Hematopoietic multipotent progenitor cell (in vitro differentiated cells): ENCODE data around the gene CD86. TPM values are rescaled to one million over a fixed set of nuclear protein-coding genes. Genes with fewer than 3 reads are reported as not detected.

Experiments used
- DNase-seq, 3 donors: peaks; one replicate each; pipeline ENCODE4 v3.0.0-alpha.2; 2011 to 2015; ENCODE audit warnings: low read depth in 2 of 3, low spot score in 2 of 3
- total RNA-seq: library from RNA; depleted of rRNA; stranded (reverse); fragments of >200 nt; gene quantifications from one replicate; pipeline ENCODE4 v1.2.3, GENCODE V29; 2012

Gene CD86
- total RNA-seq, 1 donor = 0.27 TPM

DNA sequence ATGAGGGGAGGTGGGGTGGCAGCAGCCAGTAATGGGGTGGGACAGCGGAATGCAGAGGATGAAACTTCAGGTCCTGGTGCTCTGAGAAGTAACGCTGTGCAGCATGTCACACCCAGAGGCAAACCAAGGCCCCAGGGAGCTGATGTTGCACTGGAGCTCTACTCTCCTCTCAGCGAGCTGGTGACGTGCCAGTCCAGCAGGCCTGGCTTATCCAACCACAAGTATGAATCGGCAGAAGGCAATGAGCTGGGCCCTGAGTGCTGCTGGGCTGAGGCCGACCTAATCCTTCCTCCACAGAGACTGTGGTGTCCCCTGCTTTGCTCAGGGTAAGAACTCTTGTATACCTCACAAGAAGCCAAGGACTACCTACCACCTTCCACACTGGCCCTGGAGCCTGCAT lies 30.5 kb downstream of the CD86 start:
- DNase-seq = peak in 1 of 3 donors; percentile 38

DNA sequence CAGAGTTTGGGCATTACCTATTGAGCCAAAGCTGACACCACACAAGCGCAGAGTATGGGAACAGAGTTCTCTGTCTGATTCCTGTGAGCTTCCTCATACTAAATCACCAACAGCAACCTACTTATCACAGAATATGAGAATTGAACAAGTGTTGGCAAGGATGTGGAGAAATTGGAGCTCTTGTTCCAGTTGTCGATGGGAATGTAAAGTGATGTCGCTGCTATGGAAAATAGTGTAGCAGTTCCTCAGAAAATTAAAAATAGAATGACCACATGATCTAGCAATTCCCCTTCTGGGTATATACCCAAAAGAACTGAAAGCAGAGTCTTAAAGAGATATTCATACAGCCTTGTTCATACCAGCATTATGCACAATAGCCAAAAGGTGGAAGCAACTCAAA lies 33.4 kb downstream of the CD86 start:
- DNase-seq = no peak

DNA sequence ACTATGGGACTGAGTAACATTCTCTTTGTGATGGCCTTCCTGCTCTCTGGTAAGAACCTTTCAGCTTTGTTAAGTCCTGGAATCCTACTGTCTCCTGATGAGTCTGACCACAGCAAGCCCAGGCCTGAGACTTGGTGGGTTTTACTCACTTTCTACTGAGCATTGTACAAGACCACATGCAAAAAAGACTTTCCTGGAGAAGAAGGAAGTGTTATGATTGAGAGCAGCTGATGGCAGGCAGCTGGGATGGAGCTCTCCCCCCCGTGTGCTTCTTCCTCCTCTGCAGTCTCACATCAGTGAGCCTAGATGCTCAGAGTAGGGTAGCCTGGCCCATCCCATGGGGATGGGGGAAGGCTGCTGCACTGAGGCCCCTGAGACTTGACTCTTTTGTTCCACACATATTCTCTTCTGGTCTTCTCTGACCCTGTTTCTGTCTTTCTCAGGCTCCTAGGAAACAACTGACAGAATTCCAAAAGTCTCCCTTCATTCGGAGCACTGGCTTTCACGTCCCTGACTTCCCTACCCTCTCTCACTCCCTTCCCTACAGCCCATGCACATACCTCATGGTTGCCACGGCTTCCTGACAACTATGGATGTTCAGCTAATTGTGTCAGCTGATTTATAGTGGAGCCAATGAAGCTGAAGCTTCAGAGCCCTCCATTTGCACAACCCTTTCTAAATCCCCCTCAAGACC lies 36.6 kb downstream of the CD86 start:
- peak in 1 of 3 donors; percentile 16 for DNase-seq

DNA sequence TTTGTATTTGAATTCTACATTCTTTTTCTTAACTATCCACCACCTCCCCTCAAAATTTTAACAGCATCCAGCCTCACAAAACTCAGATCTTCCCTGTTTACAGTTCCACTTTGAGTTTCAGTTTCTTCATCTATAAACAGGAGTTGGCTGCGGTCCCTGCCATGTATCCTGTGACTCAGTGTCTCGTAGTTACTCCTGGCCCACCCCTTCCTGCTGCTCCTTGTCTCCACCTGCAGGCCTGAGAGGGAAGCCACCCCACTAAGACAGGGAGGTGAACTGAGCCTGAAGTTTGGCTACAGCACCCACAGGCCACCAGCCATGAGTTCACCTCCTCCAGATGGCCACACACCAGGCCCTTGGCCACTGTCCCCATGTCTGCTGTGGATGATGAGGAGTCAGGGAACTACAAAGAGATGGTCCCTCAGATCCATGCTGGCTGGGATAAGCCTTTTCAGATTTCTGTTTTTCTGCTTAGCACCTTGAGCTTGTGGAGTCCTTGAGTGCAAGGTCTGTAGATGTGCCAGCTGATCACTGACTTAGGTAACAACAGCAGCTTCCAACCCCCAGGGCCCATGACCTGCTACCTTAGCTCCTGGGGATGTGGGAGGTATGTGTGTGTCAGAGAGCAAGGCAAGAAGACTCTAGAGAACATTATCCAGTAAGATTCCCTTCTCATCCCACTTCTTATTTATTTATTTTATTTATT lies 37.5 kb downstream of the CD86 start:
- peak in 2 of 3 donors; percentile 29 to 33 for DNase-seq

DNA sequence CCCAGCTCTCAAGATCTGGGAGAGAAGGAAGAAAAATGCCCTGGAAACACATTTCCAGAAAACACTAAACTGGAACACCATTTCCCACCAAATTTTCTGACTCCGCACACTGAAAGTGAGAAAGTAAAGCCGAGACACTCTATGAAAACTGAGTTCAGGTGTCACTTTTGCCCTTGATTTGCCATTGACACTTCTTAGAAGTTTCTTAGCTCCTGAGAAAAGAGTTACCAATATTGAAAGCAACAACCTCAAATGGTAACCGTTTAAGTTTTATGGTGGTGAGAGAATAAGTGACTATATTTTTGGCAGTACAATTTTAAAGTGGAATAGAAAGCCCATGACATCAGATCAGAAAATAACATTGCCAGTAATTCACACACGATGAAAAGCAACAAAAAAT lies 39.0 kb downstream of the CD86 start:
- DNase-seq = no peak

DNA sequence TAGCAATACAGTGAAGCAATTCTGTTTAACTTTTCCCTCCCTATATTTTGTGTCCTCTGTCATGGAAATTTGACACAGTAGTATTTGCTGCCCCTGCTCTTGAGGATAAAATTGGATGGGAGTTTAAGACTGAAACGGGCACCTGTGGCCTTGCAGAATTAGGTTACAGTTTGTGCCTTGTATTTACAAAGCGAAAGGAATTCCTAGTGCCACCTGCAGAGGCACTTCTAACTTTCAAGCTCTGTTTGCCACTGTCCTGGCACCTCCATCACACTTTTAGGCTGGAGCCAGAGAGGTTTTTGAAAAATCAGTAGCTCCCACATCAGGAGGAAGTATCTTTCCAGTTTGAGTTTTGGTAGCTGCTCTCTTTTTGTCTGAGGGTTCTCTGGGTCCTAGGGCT lies 39.5 kb downstream of the CD86 start:
- no peak for DNase-seq

DNA sequence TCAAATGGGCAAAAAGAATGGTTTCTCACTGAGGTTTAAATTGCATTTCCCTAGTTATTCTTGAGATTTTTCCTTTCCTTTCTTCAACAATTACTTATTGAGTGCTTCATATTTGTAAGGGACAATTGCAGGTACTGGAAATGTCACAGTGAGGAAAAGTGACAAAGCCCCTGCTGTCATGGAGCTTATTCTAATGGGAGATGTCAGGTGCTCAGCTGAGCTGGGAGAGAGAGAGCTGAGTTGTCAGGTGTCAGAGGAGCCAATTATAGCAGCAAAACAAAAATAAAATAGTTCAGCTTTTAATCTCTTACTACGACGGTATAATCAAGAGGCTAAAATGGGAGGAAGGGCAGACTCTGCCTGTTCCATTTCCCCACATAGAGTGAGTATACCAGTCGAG lies 42.0 kb downstream of the CD86 start:
- DNase-seq = no peak

DNA sequence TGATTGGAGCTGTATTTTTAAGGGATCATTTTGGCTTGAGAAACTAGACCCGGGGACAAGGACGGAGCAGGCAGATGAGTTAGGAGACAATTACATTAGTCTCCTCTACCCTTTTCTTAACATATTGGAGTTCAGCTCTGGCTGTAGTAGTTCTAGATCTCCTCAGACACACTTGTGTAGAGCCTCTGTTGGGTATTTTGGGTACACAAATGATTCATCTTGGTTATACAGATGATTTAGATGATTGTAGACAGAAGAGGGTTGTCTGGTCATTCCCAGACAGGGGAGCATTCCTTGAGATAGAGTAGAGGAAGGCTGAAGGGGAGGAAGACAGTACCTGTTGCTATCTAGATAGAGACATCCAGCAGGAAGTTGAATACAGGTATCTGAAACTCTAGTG lies 43.4 kb downstream of the CD86 start:
- DNase-seq = no peak

DNA sequence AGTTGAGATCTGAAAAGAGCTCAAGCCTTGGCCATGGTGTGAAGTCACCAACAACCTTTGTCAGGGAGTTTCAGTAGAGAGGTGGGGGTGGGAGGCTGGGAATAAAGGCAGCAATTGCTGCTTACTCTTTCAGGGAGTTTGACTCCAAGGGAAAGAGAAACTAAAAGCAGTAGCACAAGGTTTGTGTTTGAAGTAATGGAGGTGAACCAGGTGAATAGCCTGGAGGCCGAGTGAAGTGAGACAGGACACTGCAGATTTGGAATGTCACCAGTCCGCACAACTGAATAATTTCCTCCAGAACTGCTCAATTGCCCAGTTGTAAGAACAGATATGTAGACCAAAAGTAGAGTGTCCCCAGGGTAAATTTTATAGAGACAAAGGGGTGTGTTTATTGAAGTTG lies 44.1 kb downstream of the CD86 start:
- no peak for DNase-seq

DNA sequence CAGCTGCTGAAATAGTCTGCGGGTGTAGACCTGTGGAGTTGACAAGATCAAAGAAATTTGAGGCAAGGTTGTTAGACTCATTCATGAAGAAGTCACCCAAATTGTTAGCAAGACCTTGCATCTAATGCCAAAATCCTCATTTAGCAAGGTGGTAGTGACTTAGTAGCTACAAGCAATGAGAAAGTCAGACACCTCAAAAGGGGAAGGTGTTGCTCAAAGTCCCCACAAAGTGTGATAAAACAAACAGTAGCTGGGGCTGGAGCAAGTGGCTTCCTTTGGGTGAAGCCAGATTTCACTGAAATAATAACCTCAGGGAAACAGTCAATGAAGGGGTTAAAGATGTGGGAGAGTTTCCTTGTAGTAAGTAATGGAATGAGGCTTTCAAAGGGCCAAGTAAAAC lies 44.9 kb downstream of the CD86 start:
- DNase-seq = no peak

DNA sequence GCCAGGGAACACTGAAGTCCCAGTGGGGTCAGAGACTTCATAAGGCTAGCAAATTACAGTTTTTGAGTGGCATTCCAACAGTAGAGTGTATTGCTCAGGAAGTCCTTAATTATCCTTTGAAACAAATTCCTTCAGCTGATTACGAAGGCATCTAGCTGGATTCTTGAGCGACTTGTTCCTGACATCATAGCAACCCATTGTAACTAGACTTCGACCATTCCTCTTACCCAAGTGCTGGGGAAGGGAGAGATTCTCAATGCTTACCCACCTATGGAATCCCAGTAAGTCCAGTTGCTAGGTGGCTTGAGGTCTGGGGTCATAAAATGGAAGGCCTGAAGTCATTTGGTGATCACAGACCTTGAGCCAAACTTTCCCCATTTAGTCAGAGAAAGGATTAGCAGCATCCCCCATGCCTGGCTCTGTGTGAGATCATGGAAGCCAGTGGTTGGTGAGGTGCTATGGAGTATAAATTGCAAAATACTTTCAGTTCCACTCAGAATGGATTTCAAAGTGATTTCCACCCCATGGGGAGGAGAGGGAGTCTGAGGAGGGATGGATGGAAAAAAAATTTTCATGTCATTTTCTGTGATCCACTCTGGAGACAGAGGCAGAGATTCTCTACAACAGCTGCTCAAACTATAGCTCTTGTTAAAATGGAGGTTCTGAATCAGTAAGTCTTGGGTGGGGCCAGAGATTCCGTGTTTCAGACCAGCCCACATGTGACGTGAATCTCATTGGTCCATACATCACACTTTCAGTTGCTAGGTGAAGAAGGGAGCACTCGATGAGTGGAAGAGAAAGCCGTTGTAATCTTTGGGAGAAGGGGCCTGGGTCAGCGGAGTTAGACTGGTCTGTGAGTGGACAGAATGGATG lies 45.7 kb downstream of the CD86 start:
- DNase-seq = peak in 2 of 3 donors; percentile 42

DNA sequence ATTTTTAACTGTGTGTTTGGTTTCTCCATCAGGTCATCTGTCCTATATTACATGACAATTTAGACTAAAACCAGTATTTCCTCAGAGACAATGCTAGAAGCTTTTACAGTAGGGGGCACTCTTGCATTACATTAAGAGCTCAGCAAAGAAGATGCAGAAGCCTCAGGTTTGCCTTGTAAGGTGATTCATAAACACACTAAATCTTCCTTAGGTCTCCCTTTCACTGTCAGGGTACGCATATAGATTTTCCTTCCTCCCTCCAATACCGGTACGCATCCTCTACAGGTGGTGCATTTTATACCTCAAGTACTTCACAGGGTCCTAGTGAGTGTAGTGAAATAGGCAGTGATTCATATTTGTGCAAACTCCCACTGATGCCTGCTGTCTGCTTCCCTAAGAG lies 46.5 kb downstream of the CD86 start:
- peak; percentile 16 to 87 (median 70) for DNase-seq

DNA sequence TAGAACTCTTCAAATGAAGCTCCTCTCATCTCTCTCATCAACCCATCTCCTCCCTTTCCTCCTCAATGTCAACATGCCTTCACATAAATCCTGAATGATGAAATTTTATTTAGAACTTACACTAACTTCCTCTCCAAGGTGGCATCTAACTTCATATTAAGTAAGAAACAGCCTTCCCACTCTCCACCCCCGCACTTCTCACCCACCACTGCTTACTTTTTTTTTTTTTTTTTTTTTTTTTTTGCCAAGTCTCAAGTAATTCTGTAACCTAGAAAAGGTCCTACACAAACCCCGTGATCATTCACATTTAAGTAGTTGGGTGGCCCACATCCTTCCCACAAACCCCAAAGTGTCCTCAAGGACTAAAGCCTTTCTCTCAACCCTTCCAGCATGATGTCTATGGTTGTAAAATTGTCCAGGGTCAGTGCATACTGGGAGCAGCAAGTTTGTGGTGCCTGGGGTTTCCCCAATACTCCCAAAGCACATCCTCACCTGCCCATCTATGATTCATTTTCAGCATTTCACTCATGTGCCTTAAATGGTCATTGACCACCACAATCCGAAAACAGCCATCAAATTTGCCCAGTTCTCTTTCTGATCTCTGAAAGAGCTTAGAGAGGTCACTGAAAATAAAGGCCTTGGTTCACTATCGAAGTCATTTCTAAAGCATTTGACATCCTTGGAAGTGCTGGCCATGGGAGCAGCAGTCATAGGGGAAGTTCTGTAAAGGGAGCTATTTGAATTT lies 47.2 kb downstream of the CD86 start:
- DNase-seq = peak in 1 of 3 donors; percentile 12

DNA sequence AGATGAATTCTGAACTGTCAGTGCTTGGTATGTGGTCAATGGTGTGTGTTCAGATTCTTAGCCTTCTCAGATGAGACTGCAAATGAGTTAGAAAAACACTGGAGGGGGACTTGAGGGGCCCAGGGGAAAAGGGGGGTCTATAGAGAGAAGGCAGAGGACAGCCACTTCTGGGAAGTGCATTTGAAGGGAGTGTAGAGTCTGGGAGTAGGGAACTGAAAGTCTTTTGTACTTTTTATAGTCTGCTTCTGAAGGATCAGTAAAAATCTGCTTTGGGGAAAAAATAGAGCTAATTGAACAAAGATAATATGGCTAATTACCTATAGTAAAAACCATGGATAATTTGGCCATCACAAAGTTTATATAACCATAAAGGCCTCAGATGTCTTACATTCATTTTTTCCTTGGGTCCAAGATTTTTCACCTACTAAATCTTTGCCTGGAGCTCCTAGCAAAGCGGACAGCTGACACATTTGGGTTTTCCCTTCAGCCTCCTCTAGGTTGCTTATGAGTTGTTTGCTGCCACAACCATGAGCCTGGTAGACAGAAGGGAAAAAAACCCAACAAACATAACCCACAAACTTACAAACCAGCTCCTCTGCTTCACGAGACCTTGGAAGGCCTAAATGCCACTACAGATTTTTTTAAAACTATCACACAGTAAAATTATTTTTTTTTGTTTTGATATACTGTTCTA lies 48.8 kb downstream of the CD86 start:
- no peak for DNase-seq

DNA sequence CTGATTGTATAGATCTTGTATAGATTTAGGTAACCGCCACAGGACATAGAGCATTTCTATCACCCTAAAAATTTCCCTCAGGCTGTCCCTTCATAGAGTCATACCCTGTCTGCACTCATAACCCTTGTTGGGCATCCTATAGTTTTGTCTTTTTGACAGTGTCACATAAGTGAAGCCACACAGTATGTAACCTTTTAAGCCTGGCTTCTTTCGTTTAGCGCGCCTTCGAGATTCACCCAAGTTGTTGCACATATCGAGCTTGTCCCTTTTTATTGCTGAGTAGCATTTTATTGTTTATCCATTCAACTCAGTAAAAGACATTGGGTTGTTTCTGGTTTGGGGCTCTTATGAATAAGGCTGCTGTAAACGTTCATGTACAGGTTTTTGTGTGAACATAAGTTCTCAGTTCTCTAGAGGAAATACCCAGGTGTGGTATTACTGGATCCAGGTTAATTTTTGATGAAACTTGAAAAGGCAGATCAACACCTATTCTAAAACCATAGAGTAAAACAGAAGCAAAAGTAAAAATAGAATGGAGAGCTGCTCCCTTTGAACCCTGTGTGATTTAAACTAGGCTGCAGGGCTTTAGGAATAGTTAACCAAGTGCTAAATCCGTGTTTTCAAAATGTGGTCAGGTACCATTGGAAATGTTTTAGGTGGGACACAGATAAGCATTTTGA lies 49.5 kb downstream of the CD86 start:
- DNase-seq = no peak

DNA sequence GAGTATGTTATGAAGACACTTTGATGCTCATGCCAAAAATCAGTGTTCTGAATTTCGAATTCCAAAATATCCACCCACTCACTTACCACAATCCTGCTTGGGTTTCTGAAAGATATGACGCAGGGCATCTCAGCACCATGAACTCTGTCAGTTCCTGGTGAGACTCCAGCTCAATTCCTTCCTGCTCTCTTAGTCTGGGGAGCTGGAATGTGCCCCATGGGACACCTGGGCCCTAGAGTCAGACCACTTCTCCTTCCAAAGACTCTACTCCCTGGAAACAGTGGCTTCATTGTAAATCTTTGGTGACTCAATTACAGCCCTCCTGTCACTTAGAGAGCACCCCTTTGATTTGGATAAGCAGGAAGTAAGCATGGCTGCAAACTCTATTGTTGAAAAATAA lies 50.5 kb downstream of the CD86 start:
- DNase-seq = no peak

DNA sequence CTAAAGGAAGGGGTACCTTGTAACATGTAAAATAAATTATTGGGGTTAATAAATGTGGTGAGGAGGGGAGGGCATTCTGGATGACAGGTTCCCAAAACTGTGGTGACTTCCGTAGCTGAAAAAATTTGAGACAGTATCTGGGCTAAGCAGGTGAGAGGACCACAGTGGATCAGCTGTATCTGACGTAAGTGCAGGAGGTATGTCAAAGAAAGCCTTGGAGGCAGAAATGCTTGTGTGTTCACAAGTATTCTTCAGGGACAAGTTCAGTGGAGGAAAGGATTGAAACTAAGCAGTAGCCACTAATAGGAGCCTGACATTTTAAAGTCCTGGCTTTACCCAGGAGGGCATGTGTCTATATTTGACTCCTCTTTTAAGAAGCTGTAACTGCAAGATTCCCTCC lies 52.0 kb downstream of the CD86 start:
- DNase-seq = no peak

DNA sequence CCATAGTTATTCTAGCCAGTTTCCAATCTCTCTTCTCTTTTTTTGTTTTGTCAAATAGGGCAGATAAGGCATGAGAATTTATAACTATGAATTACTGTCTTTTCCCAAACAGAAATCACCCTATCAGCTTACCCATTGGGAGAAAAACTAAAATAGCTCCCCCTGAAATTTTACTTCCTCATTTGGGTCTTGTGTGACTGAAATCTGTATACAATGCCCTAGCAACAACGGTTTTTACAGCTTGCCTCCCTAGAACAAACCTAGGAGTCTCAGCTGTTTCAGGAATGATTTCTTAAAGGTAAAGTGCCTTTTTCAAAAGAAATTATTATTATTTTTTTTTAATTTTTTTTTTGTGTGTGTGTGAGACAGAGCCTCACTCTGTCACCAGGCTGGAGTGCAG lies 56.8 kb downstream of the CD86 start:
- DNase-seq = peak in 2 of 3 donors; percentile 19 to 56

DNA sequence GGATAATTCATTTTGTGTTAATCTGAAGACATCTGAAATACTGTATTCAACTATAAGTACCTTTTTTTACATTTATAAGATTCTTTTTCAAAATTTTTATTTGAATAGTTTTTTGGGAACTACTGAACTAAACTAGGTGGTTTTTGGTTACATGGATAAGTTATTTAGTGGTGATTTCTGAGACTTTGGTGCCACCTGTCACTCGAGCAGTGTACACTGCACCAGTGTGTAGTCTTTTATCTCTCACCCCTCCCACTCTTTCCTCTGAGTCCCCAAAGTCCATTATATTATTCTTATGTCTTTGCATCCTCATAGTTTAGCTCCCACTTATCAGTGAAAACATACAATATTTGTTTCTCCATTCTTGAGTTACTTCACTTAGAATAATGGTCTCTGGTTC lies 57.6 kb downstream of the CD86 start:
- DNase-seq = no peak

DNA sequence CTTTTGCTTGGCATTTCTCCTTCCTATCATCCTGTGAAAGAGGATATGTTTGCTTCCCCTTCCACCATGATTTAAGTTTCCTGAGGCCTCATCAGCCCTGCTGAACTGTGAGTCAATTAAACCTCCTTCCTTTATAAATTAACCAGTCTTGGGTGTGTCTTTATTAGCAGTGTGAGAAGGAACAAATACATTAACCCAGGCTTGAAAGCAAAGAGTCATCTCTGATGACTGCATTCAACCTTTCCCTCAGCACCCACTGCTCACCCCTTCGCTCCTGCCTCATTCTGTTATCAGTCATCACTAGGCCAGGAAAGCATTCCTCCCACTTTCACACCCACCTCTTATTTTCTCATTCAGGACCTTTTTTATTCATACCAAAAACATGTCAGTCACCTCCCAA lies 68.7 kb downstream of the CD86 start:
- no peak for DNase-seq
